EH (cell line): Measurements from ENCODE around the gene ANKRD6.

Experiments used
- DNase-seq: peaks from one replicate; pipeline ENCODE4 v3.0.0-alpha.2; 2015; ENCODE audit warnings: low read depth

ANKRD6 gene

DNA sequence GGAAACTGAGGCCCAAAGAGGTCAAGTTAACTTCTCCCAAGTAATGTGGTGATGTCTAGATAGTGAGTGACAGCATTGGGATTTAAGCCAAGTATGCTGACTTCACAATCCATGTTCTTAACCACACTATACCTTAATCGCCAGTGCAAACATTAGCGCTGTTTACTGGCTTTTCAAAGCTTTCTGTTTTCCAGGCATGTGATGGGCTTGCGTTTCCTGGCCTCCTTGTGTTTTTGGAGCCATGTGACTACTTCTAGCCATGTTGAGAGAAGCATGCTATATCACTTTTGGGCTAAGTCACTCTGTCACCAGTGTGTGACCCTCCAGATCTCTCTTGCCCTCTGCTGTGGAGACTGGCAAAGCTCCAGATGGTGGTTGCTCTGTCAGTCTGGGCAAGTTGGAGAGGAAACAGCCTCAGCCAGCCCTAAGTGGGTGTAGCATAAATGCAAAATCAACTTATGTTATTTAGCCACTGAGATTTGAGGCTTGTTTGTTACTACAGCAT lies 76.9 kb downstream of the ANKRD6 start:
- no peak for DNase-seq

GRCh38 chr6:89510393-89510792 lies 77.4 kb downstream of the ANKRD6 start:
- no peak for DNase-seq

- no peak for DNase-seq
Measured at GRCh38 chr6:89518352-89519055, 85.6 kb downstream of the ANKRD6 start.

DNA sequence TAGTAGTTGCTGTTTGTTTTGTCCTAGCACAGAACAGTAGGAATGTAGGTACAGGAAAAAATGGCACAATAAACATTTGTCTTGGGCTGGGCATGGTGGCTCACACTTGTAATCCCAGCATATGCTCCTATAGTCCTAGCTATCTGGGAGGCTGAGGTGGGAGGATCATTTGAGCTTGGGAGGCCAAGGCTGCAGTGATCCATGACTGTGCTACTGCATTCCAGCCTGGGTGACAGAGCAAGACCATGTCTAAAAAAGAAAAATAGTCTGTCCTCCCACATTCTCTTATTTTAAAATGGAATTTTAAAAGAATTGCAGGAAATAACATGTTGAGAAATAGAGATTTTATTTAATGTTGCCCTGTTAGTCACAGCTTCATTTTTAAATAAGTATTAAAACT lies 87.8 kb downstream of the ANKRD6 start:
- DNase-seq, result no peak

GRCh38 chr6:89522778-89523177 lies 89.8 kb downstream of the ANKRD6 start:
- DNase-seq, result no peak

GRCh38 chr6:89525786-89526562 lies 93.0 kb downstream of the ANKRD6 start:
- no peak for DNase-seq

GRCh38 chr6:89526563-89526869 lies 93.6 kb downstream of the ANKRD6 start:
- DNase-seq, result no peak

GRCh38 chr6:89527634-89528033 lies 94.7 kb downstream of the ANKRD6 start:
- DNase-seq, result no peak

GRCh38 chr6:89528866-89529265 lies 95.9 kb downstream of the ANKRD6 start:
- DNase-seq, result no peak

GRCh38 chr6:89530982-89531381 lies 98.0 kb downstream of the ANKRD6 start:
- DNase-seq, result no peak

DNA sequence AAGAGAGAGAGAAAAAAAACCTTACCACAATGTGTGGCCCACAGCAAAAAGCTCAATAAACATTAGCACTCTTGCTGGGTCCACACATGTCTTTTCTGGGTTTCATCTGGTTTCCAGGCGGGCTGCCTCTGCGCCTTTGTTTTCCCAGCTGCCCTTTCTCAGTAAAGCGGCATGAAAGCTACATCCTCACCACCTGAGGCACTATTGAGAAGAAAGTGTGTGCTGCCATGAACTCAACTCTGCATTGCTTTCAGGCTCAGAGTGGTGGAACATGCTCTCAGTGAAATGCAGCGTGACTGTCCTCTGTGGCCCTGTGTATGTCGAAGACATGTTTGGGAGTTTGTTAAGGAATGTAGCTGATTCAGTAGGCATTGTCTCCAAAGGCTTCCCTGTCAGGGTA lies 103.3 kb downstream of the ANKRD6 start:
- peak; percentile 1 for DNase-seq

DNA sequence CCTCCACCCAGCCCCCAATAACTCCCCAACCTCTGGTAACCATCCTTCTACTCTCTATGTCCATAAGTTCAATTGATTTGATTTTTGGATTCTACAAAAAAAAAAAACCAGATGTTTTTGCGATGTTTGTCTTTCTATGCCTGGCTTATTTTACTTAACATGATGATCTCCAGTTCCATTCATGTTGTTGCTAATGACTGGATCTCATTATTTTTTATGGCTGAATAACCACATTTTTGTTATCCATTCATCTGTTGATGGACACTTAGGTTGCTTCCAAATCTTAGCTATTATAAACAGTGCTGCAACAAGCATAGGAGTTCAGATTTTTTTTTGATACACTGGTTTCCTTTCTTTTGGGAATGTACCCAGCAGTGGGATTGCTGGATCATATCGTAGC lies 106.8 kb downstream of the ANKRD6 start:
- DNase-seq, result no peak

GRCh38 chr6:89542081-89542857 lies 109.3 kb downstream of the ANKRD6 start:
- no peak for DNase-seq

DNA sequence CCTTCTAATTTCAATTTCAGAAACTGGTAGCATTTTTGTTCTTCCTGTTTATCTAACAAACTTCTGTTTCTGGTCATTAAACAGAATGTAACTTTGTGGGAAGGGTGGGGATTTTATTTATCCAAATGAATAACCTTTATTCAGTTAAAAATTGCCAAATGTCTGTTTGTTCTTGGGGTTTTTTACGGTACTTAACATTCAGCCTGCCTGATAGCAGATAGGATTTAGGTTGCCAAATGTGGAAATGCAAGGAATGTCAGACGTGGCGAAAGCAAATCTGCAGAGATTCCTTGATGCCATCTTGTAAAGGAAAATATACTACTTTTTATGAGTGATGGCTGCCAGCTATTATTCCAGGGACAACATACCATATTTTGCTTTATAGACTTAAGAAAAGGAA lies 109.9 kb downstream of the ANKRD6 start:
- DNase-seq, result no peak

DNA sequence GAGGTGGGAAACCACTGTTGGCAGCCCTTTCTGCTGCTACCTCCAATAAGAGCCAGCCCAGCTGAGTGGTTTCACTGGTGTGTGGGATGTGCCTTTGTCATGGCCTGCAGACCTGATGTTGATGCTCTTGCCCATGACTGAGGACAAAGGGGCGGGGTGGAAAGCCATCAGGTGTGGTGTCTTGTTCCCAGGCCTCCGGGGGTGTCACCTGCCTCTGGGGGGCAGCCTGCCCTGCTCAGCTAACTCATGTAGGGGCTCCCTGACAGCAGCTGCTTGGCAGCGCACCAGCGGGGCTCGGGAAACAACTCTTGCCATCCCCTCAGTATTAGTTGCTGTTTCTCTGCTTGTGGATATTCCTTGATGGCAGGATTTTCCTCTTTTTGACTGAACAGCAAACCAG lies 114.3 kb downstream of the ANKRD6 start:
- DNase-seq, result no peak

DNA sequence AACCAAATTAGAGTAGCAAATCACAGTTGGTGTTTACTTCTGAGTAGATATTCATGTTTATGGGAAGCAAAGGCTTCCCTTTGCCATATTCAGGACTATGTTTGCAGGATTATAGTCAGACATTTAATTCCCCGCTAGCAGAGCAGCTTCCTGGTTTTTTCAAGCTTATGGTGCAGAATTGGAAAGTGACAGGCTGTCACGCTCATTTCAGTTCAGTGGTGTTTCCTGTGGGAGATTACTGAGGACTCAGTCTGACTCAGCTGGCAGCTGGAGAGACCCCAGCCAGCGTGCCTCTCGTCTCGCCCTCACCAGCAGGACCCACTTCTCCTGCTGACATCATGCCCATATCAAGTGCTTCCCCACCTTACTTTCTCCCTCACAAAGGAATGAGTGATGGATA lies 120.5 kb downstream of the ANKRD6 start:
- DNase-seq, result no peak

DNA sequence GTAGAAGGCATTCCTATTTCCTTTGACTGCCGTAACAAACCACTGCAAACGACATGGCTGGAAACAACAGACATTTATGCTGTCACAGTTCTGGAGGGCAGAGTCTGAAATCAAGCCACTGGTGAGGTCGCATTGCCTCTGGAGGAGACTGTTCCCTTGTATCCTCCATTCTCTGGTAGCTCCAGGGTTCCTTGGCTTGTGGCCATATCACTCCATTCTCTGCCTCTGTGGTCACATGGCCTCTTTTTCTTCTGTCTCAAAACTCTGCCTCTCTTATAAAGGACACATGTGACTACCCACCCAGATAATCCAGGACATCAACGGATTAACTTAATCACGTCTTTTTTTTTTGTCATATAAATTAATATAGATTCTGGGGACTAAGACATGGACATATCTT lies 121.2 kb downstream of the ANKRD6 start:
- DNase-seq, result no peak

GRCh38 chr6:89555031-89555430 lies 122.1 kb downstream of the ANKRD6 start:
- no peak for DNase-seq

GRCh38 chr6:89555806-89556205 lies 122.9 kb downstream of the ANKRD6 start:
- DNase-seq, result no peak

GRCh38 chr6:89559487-89559886 lies 126.5 kb downstream of the ANKRD6 start:
- peak; percentile 4 for DNase-seq

DNA sequence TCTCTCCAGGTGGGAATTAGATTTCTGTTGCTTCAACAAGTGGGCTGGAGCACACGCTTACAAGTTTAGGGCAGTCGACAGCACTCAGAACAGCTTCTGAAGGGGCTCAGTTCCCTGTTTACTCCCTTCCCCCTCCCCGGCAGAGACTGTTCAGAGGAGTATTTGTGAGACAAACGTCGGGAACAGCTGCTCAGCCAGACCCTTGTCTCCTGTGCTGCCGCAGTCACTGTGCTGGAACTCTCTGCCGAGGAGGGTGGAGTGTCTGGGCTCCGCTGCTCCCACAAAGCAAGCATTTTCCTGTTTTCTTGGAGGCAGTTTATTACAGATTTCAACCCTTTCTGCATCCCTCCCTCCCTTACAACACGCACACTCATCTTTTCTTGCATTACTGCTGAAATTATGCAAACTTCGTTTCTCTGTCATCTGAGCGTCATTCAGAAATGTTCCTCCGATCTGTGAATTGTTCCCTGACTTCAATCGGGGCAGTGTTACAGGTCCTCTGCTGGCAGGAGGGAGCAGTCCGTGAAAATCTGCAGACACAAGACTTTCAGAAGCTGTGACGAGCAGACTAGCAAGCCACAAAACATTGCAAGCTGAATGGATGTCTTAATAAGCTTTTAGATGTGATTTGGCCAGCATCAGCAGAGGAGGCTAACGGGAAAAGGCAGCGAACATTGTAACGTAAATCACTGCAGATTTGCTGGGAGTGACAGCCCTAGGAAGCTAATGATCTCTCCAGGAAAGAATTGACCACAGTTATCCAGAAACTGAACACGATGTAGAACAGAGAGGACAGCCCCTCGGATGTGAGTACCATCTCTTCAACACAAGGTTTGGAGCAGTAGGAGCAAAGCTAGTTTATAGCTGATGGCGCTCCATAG lies 129.4 kb downstream of the ANKRD6 start:
- no peak for DNase-seq

- no peak for DNase-seq
Measured at GRCh38 chr6:89563866-89564265, 130.9 kb downstream of the ANKRD6 start.
